ENCODE data around the gene DCAF17. TPM values are rescaled to one million over a fixed set of nuclear protein-coding genes. Genes with fewer than 3 reads are reported as not detected.
"Not testable (repeated sequence)": the region's sequence is repeated elsewhere in the genome, so short reads cannot be mapped to it uniquely, and the experiment has no call there.

Gene DCAF17
- total RNA-seq, 1 experiment from 2014 or later: 27.8 TPM

DNA sequence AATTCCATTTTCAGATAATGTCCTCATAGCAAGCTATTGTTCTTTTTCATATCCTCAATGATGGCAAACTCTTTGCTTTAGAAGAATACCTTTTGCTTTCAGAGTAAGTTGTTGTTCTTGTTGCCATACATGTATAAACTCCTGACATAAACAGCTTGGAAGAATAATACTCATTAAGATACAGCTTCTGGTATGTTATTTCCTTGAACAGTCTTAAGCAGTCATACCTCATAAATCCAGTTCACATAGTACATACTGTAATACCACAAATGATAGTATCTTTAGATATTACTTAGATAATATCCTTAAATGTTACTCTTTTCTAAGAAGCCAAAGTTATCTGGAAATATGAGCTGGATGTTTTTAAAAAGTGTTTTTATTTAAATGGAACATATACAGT, 23.4 kb upstream of the DCAF17 start:
- no peak for DNase-seq (ENCODE audit: low spot score)

GRCh38 chr2:171411214-171411613, 22.8 kb upstream of the DCAF17 start:
- DNase-seq (ENCODE audit: low spot score): no peak

GRCh38 chr2:171411791-171412483, 22.1 kb upstream of the DCAF17 start:
- DNase-seq (ENCODE audit: low spot score): peak; percentile 34

DNA sequence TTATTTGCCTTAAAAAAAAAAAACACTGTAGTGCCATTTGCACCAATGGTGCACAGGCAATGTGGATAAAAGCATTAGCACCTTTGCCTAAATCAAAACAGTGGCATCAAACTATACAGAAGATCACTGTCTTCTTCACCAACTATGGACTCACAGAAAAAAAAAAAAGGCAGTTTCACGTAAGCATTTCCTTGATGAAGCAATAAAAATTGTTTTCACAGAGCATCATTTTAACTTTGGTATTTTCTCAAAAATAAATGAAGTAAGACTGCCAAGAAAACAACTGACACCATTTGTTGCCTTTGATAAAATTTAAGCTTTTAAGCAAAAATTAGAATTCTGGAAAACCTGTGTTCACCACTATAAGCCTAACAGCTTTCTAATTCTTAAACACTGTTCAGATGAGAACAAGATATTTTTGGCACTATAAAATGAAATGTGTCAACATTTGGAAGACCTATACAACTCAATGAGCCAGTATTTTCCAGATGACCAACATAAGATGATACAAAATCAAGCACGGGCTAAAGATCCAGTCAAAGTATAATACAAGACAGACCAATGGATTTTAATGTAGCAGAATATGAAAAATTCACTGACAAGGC, 21.4 kb upstream of the DCAF17 start:
- DNase-seq (ENCODE audit: low spot score): no peak

DNA sequence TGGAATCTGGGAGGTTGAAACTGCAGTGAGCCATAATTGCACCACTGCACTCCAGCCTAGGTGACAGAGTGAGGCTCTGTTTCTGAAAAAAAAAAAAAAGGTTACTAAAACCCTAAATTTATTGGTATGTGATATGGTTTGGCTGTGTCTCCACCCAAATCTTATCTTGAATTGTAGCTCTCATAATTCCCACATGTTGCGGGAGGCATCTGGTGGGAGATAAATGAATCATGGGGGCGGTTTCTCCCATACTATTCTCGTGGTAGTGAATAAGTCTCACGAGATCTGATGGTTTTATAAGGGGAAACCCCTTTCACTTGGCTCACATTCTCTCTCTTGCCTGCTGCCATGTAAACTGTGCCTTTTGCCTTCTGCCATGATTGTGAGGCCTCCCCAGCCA, 19.4 kb upstream of the DCAF17 start:
- peak; percentile 53 for DNase-seq (ENCODE audit: low spot score)

DNA sequence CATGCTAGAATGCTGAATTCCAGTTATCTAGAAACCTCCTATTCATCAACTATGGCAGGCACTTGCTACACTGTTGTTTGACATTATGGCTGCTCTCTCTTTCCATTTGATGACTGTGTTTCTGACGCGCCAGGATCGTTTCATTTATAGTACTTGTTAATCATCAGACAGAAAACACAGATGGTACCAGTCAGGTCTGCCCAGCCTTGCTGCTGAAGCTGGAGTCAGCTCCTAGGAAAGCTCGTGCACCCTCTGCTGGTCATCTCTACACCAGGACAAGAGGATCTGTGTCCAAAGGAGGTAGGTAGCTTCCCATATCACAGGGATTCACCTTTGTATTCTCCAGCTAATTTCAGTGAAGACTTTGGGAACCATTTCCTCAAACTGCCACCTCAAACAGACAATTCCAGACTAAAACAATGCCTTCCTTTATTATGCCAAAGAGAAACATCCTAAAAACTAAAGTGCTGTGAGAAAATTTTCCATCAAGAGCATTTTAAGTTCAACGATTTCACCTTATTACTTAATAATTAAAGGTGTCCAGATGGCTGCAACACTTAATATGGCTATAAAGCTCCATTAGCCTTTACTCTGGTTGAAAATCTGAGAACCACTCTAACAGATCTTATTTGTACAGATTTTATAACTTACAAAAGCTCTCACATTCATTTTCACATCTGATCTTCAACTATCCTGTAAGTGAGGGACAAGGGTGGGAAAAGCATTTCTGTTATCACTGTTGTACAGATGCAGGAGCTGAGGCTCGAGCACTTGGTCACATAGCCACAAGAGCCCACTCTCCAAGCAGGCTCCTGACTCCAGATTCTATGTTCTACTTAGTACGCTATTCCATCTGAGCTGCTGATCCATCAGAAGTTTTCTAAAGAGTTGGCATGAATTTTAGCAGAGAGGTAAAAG, 17.8 kb upstream of the DCAF17 start:
- peak; percentile 95 for DNase-seq (ENCODE audit: low spot score)

DNA sequence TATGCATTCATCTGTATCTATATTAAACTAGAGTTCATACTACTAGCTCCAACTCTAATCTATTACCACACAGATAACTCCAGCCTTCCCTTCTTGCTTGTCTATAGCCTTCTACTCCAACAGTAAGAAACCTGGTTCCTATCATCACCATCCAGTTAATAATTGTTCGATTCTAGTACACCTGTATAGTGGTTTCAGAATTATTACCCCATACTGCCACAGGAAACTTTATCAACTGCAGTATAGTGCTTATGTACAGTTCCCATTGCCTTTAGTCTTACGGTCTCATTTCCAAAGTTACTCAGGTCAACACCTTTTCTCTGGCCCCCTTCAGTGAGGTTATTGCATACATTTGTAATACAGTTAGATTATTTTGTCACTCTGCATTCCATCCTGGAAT, 14.7 kb upstream of the DCAF17 start:
- no peak for DNase-seq (ENCODE audit: low spot score)

DNA sequence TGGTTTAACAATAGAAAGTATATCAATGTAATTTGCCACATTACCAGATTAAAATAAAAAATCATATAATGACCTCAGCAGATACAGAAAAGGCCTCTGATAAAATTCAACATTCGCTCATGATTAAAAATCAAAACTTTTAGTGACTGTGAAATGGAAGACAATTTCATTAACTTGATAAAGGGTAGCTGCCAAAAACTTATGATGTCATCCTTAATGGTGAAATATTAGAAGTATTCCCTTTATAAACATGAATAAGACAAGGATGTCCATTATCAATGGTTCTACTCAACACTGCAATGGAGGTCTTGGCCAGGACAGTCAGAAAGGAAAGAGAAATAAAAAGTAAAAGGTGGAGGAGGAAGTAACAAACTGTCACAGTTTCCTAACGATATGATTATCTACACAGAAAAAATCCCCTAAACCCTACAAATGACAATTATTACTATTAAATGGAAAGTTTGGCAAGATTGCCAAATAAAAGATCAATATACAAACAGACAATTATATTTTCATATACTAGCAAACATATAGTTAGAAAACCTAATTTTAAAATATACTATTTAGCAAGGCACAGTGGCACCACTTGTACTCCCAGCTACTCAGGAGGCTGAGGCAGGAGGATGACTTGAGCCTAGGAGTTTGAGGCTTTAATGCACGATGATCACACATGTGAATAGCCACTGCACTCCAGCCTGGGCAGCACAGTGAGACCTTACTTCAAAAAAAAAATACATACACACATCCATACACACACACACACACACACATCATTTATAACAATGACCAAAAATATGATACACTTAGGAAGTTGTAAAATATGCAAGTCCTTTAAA, 13.1 kb upstream of the DCAF17 start:
- no peak for DNase-seq (ENCODE audit: low spot score)

GRCh38 chr2:171422710-171423495, 11.1 kb upstream of the DCAF17 start:
- not testable (repeated sequence) for DNase-seq (ENCODE audit: low spot score)

- DNase-seq (ENCODE audit: low spot score): no peak
Measured at GRCh38 chr2:171430516-171431410, 3.3 kb upstream of the DCAF17 start.

GRCh38 chr2:171431677-171432167, 2.3 kb upstream of the DCAF17 start:
- no peak for DNase-seq (ENCODE audit: low spot score)

- DNase-seq (ENCODE audit: low spot score): no peak
Measured at GRCh38 chr2:171432206-171432968, 1.6 kb upstream of the DCAF17 start.

GRCh38 chr2:171432969-171433762, 860 bp upstream of the DCAF17 start:
- no peak for DNase-seq (ENCODE audit: low spot score)

- no peak for DNase-seq (ENCODE audit: low spot score)
Measured at GRCh38 chr2:171433763-171434012, 338 bp upstream of the DCAF17 start, which contains the start of gene METTL8. METTL8 (minus strand) TSS chr2:171433990; CDS start chr2:171392185, 41,805 bp downstream.

DNA sequence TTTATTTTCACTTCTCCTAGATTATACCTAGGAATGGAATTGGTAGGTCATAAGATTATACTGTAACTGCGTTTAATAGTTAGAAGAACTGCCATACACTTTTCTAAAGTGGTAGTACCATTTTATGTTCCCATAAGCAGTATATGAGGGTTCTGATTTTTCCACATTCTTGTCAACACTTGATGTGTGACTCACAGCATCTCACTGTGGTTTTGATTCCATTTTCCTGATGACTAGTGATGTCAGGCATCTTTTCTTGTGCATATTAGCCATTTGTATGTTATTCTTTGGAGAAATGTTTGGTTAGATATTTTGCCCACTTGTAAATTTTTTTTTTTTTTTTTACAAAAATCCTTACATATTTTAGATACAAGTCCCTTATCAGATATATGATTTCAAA, 2.3 kb downstream of the DCAF17 start:
- peak; percentile 93 for DNase-seq (ENCODE audit: low spot score)

DNA sequence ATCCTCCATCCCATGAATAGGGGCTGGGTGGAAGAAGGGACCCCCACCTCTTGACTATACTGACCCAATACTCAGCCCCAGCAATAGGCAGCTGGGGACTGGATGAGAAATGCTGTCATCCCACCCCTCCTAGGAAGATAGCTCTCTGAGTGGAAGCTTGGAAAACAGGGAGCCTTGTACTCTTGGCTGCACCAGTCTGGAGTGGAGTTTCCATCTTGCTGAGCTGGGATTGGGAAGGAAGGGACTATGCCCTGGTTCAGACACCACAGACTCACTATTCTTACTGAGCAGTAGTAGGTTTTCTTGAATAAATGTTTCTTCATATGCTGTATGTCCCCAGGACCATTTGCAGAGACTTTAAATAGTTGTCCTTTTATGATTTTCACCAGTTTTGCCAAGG, 7.4 kb downstream of the DCAF17 start:
- DNase-seq (ENCODE audit: low spot score): no peak

DNA sequence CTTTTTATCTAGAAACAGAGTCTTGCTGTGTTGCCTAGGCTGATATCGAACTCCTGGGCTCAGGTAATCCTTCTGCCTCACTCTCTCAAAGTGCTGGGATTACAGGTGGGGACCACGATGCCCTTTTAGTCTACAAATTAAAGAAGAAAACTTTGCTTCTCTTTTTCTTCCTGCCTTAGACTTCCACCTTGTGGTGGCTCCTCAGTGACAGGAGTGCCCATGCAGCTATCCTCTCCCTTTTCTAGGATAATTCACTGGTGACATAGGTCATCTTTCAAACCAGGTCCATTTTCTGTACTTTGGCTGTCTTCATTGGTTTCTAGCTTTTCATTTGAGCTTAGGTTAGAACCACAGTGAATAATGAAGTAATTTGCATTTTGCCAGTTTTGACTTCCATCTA, 13.6 kb downstream of the DCAF17 start:
- DNase-seq (ENCODE audit: low spot score): no peak

DNA sequence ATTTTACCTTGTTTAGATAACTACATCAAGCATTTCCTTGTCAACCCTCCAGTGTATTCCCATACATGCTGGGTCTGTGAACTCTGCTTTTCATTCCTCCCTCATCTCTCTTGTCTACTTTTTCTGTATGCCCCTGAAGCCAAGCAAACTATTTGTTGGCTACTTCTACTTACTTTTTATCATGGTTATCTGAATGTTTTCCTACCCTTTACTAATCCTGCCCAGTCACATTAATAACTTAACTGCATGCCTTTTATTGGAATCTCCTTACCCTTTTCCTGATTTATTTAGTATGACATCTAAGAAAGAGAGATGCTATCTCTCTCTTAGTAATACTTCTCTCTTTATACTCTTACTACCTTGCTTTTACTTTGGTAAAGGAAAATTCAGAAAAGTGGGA, 17.0 kb downstream of the DCAF17 start:
- DNase-seq (ENCODE audit: low spot score): no peak
